Prostate gland (tissue), 2 donors: ENCODE results near the gene TJP1. TPM values are rescaled to one million over a fixed set of nuclear protein-coding genes. Genes with fewer than 3 reads are reported as not detected.

Experiments used
- DNase-seq: peaks from one replicate; pipeline ENCODE4 v3.0.0-alpha.2; 2019; ENCODE audit warnings: low spot score
- H3K27ac ChIP-seq, 2 donors: fragments of 200-600 bp; sonication (generic); 2 replicates each; pipeline ENCODE4 v1.5.1; 2017 to 2019
- H3K27me3 ChIP-seq: fragments of 200-600 bp; sonication (generic); replicated peaks from 2 replicates; pipeline ENCODE4 v1.5.1; 2019; ENCODE audit not compliant: insufficient read depth
- H3K36me3 ChIP-seq, 2 donors: fragments of 200-600 bp; sonication (generic); 1 replicate in 1 of 2; 2 replicates in 1 of 2; pipeline versions ENCODE4 v1.5.1 to v1.8.1; 2017 to 2019
- H3K4me1 ChIP-seq: fragments of 200-600 bp; sonication (generic); replicated peaks from 2 replicates; pipeline ENCODE4 v1.5.1; 2019
- H3K4me3 ChIP-seq, 2 donors: fragments of 200-600 bp; sonication (generic); 2 replicates each; pipeline ENCODE4 v1.5.1; 2017 to 2019
- H3K9me3 ChIP-seq: fragments of 200-600 bp; sonication (generic); 2 replicates; pipeline ENCODE4 v1.5.1; 2017
- CTCF ChIP-seq, 4 experiments: fragments of 200-600 bp in 2 of 4; fragments of 450-650 bp in 2 of 4; sonication (generic) in 2 of 4; IDR thresholded peaks; 1 replicate in 3 of 4; 2 replicates in 1 of 4; pipeline ENCODE4 v1.5.1; 2016 to 2019; ENCODE audit warnings: antibody characterized with exemption in 4 of 4, mild to moderate bottlenecking in 2 of 4, moderate library complexity in 2 of 4
- POLR2A ChIP-seq: fragments of 450-650 bp; IDR thresholded peaks from one replicate; pipeline ENCODE4 v1.6.1; 2016; ENCODE audit warnings: antibody characterized with exemption, mild to moderate bottlenecking
- POLR2AphosphoS5 ChIP-seq: sonication (generic); formaldehyde crosslinking; IDR thresholded peaks from one replicate; pipeline ENCODE4 v1.6.1; 2017; ENCODE audit warnings: antibody characterized with exemption
- WGBS: methylation state at CpG from one replicate; pipeline ENCODE4 v1.1.5; 2018; 5-methylcytosine and 5-hydroxymethylcytosine counted together
- intact Hi-C: fragments of 100-400 bp; cut with DNase I; formaldehyde crosslinking; loops from one replicate; pipeline ENCODE4 v1.14.2; 2022
- total RNA-seq, 2 donors: library from RNA; depleted of rRNA; stranded (reverse); fragments of >200 nt; gene quantifications; one replicate each; pipeline ENCODE4 v1.1.0, GENCODE V29; 2016

Gene TJP1
- total RNA-seq, 2 donors from 2014 or later = 88.4 to 216 TPM

- H3K4me1 ChIP-seq = no peaks in the 10 kb centered on the region
Measured at GRCh38 chr15:29690765-29691475, 131.3 kb downstream of the TJP1 start.

GRCh38 chr15:29689287-29689986, 132.8 kb downstream of the TJP1 start:
- intact Hi-C loops = no loop called here
- TF ChIP-seq POLR2AphosphoS5 (no peak), POLR2A (no peak), CTCF (IDR thresholded peaks at IDR 0.05) (no peak)
- Histone ChIP-seq H3K4me3 (no peak overlapping the region), H3K27me3 (no peaks in the 10 kb centered on the region), H3K27ac (no peak overlapping the region), H3K4me1 (no peaks in the 10 kb centered on the region), H3K9me3 (no peaks in the 10 kb centered on the region), H3K36me3 (no peaks in the 10 kb centered on the region)
- WGBS = 91% methylated on average over 6 of the region's 6 CpGs
- no peak for DNase-seq

More at GRCh38 chr15:29690765-29691475, 131.3 kb downstream of the TJP1 start:
- TF ChIP-seq POLR2AphosphoS5 = no peak
- TF ChIP-seq POLR2A = no peak
- TF ChIP-seq CTCF (IDR thresholded peaks at IDR 0.05) = no peak
- H3K27me3 ChIP-seq = no peaks in the 10 kb centered on the region
- H3K9me3 ChIP-seq = no peaks in the 10 kb centered on the region
- DNase-seq = no peak
- H3K27ac ChIP-seq = no peak overlapping the region
- 68% methylated on average over 7 of the region's 7 CpGs for WGBS
- no peaks in the 10 kb centered on the region for H3K36me3 ChIP-seq
- no peak overlapping the region for H3K4me3 ChIP-seq
- intact Hi-C loops = no loop called here

GRCh38 chr15:29688506-29689286, 133.6 kb downstream of the TJP1 start:
- no peaks in the 10 kb centered on the region for H3K27me3 ChIP-seq
- DNase-seq = no peak
- 89% methylated on average over 26 of the region's 26 CpGs for WGBS
- intact Hi-C loops = no loop called here
- H3K27ac ChIP-seq = no peak overlapping the region
- H3K9me3 ChIP-seq = no peaks in the 10 kb centered on the region
- H3K4me3 ChIP-seq = no peak overlapping the region
- TF ChIP-seq POLR2AphosphoS5 (no peak), POLR2A (no peak), CTCF (IDR thresholded peaks at IDR 0.05) (no peak)
- H3K36me3 ChIP-seq = no peaks in the 10 kb centered on the region
- H3K4me1 ChIP-seq = no peaks in the 10 kb centered on the region

GRCh38 chr15:29687939-29688505, 134.2 kb downstream of the TJP1 start:
- Histone ChIP-seq H3K4me1 (no peaks in the 10 kb centered on the region), H3K27ac (no peak overlapping the region), H3K4me3 (no peak overlapping the region), H3K36me3 (no peaks in the 10 kb centered on the region), H3K9me3 (no peaks in the 10 kb centered on the region), H3K27me3 (no peaks in the 10 kb centered on the region)
- TF ChIP-seq POLR2A = no peak
- no peak for TF ChIP-seq CTCF (IDR thresholded peaks at IDR 0.05)
- TF ChIP-seq POLR2AphosphoS5 = no peak
- 80% methylated on average over 16 of the region's 24 CpGs for WGBS
- intact Hi-C loops = no loop called here
- no peak for DNase-seq
